ENCODE results near the gene STAP1.

DNA sequence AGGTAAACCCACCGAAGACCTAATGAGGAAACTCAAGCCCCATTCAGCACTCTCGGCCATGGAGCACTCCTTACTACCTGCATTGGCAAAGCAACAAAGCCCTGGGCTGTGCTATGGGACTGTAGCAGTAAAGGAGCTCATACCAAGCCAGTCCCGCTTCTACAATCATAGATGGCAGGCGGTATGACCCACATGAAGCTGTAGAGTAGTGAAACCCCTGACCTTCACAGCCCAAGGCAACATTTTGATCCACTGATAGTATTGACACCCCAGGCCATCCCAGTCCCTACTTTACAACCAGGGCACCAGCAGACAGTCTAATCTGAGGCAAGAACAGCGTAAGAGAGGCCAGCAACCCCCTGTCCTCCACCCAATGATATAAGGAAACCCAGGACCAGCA is 38.4 kb upstream of the STAP1 start:
- TF ChIP-seq, protein P1, sequence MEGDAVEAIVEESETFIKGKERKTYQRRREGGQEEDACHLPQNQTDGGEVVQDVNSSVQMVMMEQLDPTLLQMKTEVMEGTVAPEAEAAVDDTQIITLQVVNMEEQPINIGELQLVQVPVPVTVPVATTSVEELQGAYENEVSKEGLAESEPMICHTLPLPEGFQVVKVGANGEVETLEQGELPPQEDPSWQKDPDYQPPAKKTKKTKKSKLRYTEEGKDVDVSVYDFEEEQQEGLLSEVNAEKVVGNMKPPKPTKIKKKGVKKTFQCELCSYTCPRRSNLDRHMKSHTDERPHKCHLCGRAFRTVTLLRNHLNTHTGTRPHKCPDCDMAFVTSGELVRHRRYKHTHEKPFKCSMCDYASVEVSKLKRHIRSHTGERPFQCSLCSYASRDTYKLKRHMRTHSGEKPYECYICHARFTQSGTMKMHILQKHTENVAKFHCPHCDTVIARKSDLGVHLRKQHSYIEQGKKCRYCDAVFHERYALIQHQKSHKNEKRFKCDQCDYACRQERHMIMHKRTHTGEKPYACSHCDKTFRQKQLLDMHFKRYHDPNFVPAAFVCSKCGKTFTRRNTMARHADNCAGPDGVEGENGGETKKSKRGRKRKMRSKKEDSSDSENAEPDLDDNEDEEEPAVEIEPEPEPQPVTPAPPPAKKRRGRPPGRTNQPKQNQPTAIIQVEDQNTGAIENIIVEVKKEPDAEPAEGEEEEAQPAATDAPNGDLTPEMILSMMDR (IDR thresholded peaks at IDR 0.05 in 2 of 3, conservative IDR thresholded peaks at IDR 0.05 in 1 of 3; ENCODE audit: borderline replicate concordance in 1 of 3, insufficient read depth in 1 of 3, low read depth in 2 of 3, low read length in 2 of 3): no peak
- no peak for TF ChIP-seq EZH2 (IDR thresholded peaks at IDR 0.05)
- no peak for TF ChIP-seq RAD21 (IDR thresholded peaks at IDR 0.05; ENCODE audit: low read depth)
- no peak for TF ChIP-seq POLR2A (IDR thresholded peaks at IDR 0.05; ENCODE audit: borderline replicate concordance, extremely low read depth, insufficient read depth, insufficient read length)
- TF ChIP-seq SRF (IDR thresholded peaks at IDR 0.05; ENCODE audit: low read depth): no peak
- no peak for TF ChIP-seq EZH2phosphoT487 (IDR thresholded peaks at IDR 0.05; ENCODE audit: borderline replicate concordance)
- no peak for TF ChIP-seq TCF7L2 (IDR thresholded peaks at IDR 0.05; ENCODE audit: borderline replicate concordance, extremely low read depth, insufficient read depth, insufficient read length)
- no peak for TF ChIP-seq POLR2AphosphoS5 (IDR thresholded peaks at IDR 0.05; ENCODE audit: low read depth, low read length)
- TF ChIP-seq YY1 (IDR thresholded peaks at IDR 0.05; ENCODE audit: extremely low read depth, insufficient replicate concordance, low read depth, low read length): no peak
- TF ChIP-seq ELF1 (IDR thresholded peaks at IDR 0.05; ENCODE audit: borderline replicate concordance, low read depth): no peak

All from HCT116 (cell line).